HepG2 (cell line): Measurements from ENCODE around the gene NAV3. TPM values are rescaled to one million over a fixed set of nuclear protein-coding genes. Genes with fewer than 3 reads are reported as not detected.

Experiments used
- ATAC-seq: fragments of 200-7000 bp; cut with Tn5 transposase; 3 replicates; pipeline ENCODE4 v1.9.1; 2020; ENCODE audit warnings: mild to moderate bottlenecking, moderate library complexity
- BruUV-seq: library from RNA; stranded (reverse); fragments of 400-500 nt; replicated peaks from 2 replicates; lab custom pipeline; 2021; lab: Mats Ljungman, UMichigan
- CTCF ChIA-PET: fragments of 300-600 bp; formaldehyde crosslinking; extraction: SDS; loops from one replicate; lab custom pipeline; 2021; ENCODE audit warnings: low total read pairs, inconsistent platforms, low intra/inter-chr PET ratio; lab: Yijun Ruan, JAX
- POLR2A ChIA-PET: fragments of 350-600 bp; sonication (Branson Sonifier 250); formaldehyde crosslinking; loops from one replicate; lab custom pipeline; 2020; ENCODE audit warnings: antibody characterized with exemption, inconsistent platforms; lab: Yijun Ruan, JAX
- DNase-seq: peaks from one replicate; pipeline ENCODE4 v3.0.0-alpha.2; 2015; ENCODE audit warnings: low spot score
- FAIRE-seq: peaks from 3 replicates; lab custom pipeline; 2011; peaks lifted over from hg19 to GRCh38; lab: Jason Lieb, UNC
- H2AFZ ChIP-seq: one replicate; pipeline ENCODE4 v1.6.1; 2011; ENCODE audit warnings: low read length, inconsistent platforms
- H3K27ac ChIP-seq: fragments of 300-600 bp; 3 replicates; pipeline ENCODE4 v1.8.0; 2011; ENCODE audit warnings: mixed run types, mild to moderate bottlenecking, mixed read lengths, low read length, inconsistent platforms; ENCODE audit not compliant: insufficient read depth; ENCODE audit errors: extremely low read length
- H3K27me3 ChIP-seq, 2 experiments: fragments of 200-600 bp in 1 of 2; 2 replicates in 1 of 2; 3 replicates in 1 of 2; pipeline versions ENCODE4 v1.6.0 to v1.8.0; 2011; ENCODE audit warnings: low read length in 2 of 2, mild to moderate bottlenecking in 2 of 2, moderate library complexity in 2 of 2, inconsistent platforms in 1 of 2; ENCODE audit not compliant: insufficient read depth in 2 of 2, control insufficient read depth in 1 of 2
- H3K36me3 ChIP-seq, 2 experiments: fragments of 200-600 bp in 1 of 2; replicated peaks in 1 of 2; 2 replicates in 1 of 2; 3 replicates in 1 of 2; pipeline versions ENCODE4 v1.5.1 to v1.8.0; 2011; ENCODE audit warnings: low read length in 2 of 2, inconsistent platforms in 1 of 2; ENCODE audit not compliant: insufficient read depth in 2 of 2, control insufficient read depth in 1 of 2
- H3K4me1 ChIP-seq: 2 replicates; pipeline ENCODE4 v1.5.1; 2012; ENCODE audit warnings: low read length, inconsistent platforms; ENCODE audit not compliant: insufficient read depth
- H3K4me2 ChIP-seq: 2 replicates; pipeline ENCODE4 v1.6.0; 2011; ENCODE audit warnings: low read depth, low read length, inconsistent platforms
- H3K4me3 ChIP-seq, 3 experiments: fragments of 200-600 bp in 1 of 3; sonication (generic), shearing (Covaris generic) in 1 of 3; replicated peaks in 1 of 3; 2 replicates each; pipeline ENCODE4 v1.5.1; 2011 to 2016; ENCODE audit warnings: low read length in 3 of 3, inconsistent platforms in 2 of 3, low read depth in 2 of 3, mild to moderate bottlenecking in 2 of 3, control low read depth in 1 of 3, mixed read lengths in 1 of 3; ENCODE audit not compliant: insufficient read depth in 1 of 3
- H3K79me2 ChIP-seq: one replicate; pipeline ENCODE4 v1.6.1; 2011; ENCODE audit warnings: low read length, inconsistent platforms; ENCODE audit not compliant: insufficient read depth
- H3K9ac ChIP-seq: 2 replicates; pipeline ENCODE4 v1.6.0; 2011; ENCODE audit warnings: mild to moderate bottlenecking, low read depth, low read length, inconsistent platforms; ENCODE audit not compliant: insufficient read depth
- H3K9me3 ChIP-seq: 2 replicates; pipeline ENCODE4 v1.5.1; 2012; ENCODE audit warnings: mild to moderate bottlenecking, low read length
- H4K20me1 ChIP-seq: 2 replicates; pipeline ENCODE4 v1.6.0; 2011; ENCODE audit warnings: inconsistent platforms, mild to moderate bottlenecking, low read length, moderate library complexity; ENCODE audit not compliant: insufficient read depth
- ATF5 ChIP-seq: sonication (generic); formaldehyde crosslinking; IDR thresholded peaks from 2 replicates; pipeline ENCODE4 v1.4.0; 2020; ENCODE audit warnings: mild to moderate bottlenecking, low read depth, missing genetic modification reagents
- MXI1 ChIP-seq: IDR thresholded peaks from 3 replicates; pipeline ENCODE4 v1.6.1; 2012; ENCODE audit warnings: low read depth, low read length, inconsistent platforms, borderline replicate concordance
- PREB ChIP-seq: sonication (generic); formaldehyde crosslinking; IDR thresholded peaks from 2 replicates; pipeline ENCODE4 v1.4.0; 2020; ENCODE audit warnings: missing genetic modification reagents
- SP5 ChIP-seq: IDR thresholded peaks from 2 replicates; pipeline ENCODE4 v1.6.1; 2016; ENCODE audit warnings: low read depth, borderline replicate concordance
- SRF ChIP-seq: IDR thresholded peaks from 2 replicates; pipeline ENCODE4 v1.6.1; 2011; ENCODE audit warnings: mild to moderate bottlenecking, low read depth, low read length, moderate library complexity
- THAP8 ChIP-seq: sonication (generic); formaldehyde crosslinking; IDR thresholded peaks from 2 replicates; pipeline ENCODE4 v1.5.1; 2020; ENCODE audit warnings: missing genetic modification reagents, mild to moderate bottlenecking, borderline replicate concordance
- ZBTB4 ChIP-seq: sonication (generic); formaldehyde crosslinking; IDR thresholded peaks from 2 replicates; pipeline ENCODE4 v1.4.0; 2020; ENCODE audit warnings: missing genetic modification reagents, mild to moderate bottlenecking, borderline replicate concordance
- ZFP36L1 ChIP-seq: sonication (generic); formaldehyde crosslinking; IDR thresholded peaks from 2 replicates; pipeline ENCODE4 v1.8.0; 2022; ENCODE audit warnings: mild to moderate bottlenecking, missing genetic modification reagents, moderate library complexity
- ZNF124 ChIP-seq: sonication (generic); formaldehyde crosslinking; IDR thresholded peaks from 2 replicates; pipeline ENCODE4 v1.4.0; 2020; ENCODE audit warnings: missing genetic modification reagents
- ZNF3 ChIP-seq: IDR thresholded peaks from 2 replicates; pipeline ENCODE4 v1.7.0; 2017; ENCODE audit warnings: inconsistent platforms
- ZNF33A ChIP-seq: sonication (generic); formaldehyde crosslinking; IDR thresholded peaks from 2 replicates; pipeline ENCODE4 v1.5.1; 2020; ENCODE audit warnings: missing genetic modification reagents, mild to moderate bottlenecking, moderate library complexity, borderline replicate concordance
- ZNF556 ChIP-seq: sonication (generic); formaldehyde crosslinking; IDR thresholded peaks from 2 replicates; pipeline ENCODE4 v1.4.0; 2020; ENCODE audit warnings: mild to moderate bottlenecking, missing genetic modification reagents, borderline replicate concordance
- ZNF790 ChIP-seq: sonication (generic); formaldehyde crosslinking; IDR thresholded peaks from 2 replicates; pipeline ENCODE4 v1.8.0; 2022; ENCODE audit warnings: missing genetic modification reagents, mild to moderate bottlenecking, borderline replicate concordance
- WGBS: methylation state at CpG from one replicate; pipeline ENCODE4 v1.1.6; 2017; ENCODE audit warnings: low lambda C conversion rate; 5-methylcytosine and 5-hydroxymethylcytosine counted together
- in situ Hi-C: cut with HindIII; loops from 2 replicates; pipeline ENCODE4 v1.10.0; 2017; ENCODE audit warnings: low pct_unique_long_range_greater_than_20kb; ENCODE audit not compliant: extremely low pct_ligation_motif_present
- intact Hi-C: fragments of 100-400 bp; cut with micrococcal nuclease; formaldehyde crosslinking; loops from one replicate; pipeline ENCODE4 v1.10.0; 2022; ENCODE audit not compliant: unreplicated experiment
- polyA plus RNA-seq, 8 experiments: library from polyadenylated mRNA; depleted of rRNA in 3 of 8; stranded (reverse) in 7 of 8; unstranded in 1 of 8; fragments of >200 nt; fragmentation: Illumina TruSeq in 4 of 8; extraction: Trizol in 4 of 8; gene quantifications; 2 replicates each; pipeline versions ENCODE4 v1.2.1 to v1.2.3, GENCODE V29; 2011 to 2016; ENCODE audit warnings: low read depth in 4 of 8, missing spikeins in 1 of 8, mixed read lengths in 1 of 8; ENCODE audit not compliant: insufficient read depth in 1 of 8
- total RNA-seq, 5 experiments: library from RNA; depleted of rRNA; stranded (reverse); fragments of >200 nt; fragmentation: Illumina TruSeq; extraction: Trizol; gene quantifications; 2 replicates each; pipeline ENCODE4 v1.2.3, GENCODE V29; 2016; ENCODE audit warnings: low read depth in 1 of 5

NAV3 gene
- total and polyA plus RNA-seq, 2 of the 13 experiments (the other 11 are each of a cell fraction or from before 2014, with no cell fraction given), result 0.01 to 0.18 TPM

- no peak for FAIRE-seq
- no peak overlapping the region for H3K9ac ChIP-seq
- intact Hi-C loops, result no loop called here
- no peak for TF ChIP-seq SP5 (CRISPR knock-in tag)
- no peak for TF ChIP-seq ZNF3
- TF ChIP-seq ZNF124 (CRISPR knock-in tag), result no peak
- no peak for TF ChIP-seq ZNF556 (CRISPR knock-in tag)
- TF ChIP-seq ZFP36L1 (CRISPR knock-in tag), result no peak
- TF ChIP-seq ATF5 (CRISPR knock-in tag), result no peak
- no peak for TF ChIP-seq ZNF790
- no peak overlapping the region for H3K27ac ChIP-seq
- ChIA-PET CTCF (no interaction called here), POLR2A (no interaction called here)
- no peaks in the 10 kb centered on the region for H3K36me3 ChIP-seq
- H3K9me3 ChIP-seq, result no peaks in the 10 kb centered on the region
- no peaks in the 10 kb centered on the region for H4K20me1 ChIP-seq
- in situ Hi-C loops, result no loop called here
- no peaks in the 10 kb centered on the region for H3K27me3 ChIP-seq
- H2AFZ ChIP-seq, result no peak overlapping the region
- H3K4me2 ChIP-seq, result no peak overlapping the region
- no peaks in the 10 kb centered on the region for H3K79me2 ChIP-seq
- no peak overlapping the region for H3K4me3 ChIP-seq
- no peaks in the 10 kb centered on the region for H3K4me1 ChIP-seq
- BruUV-seq, result no TSS peak
- ATAC-seq, result no peak
- 31% methylated on average over 6 of the region's 6 CpGs for WGBS
- DNase-seq, result no peak
Measured at GRCh38 chr12:78208092-78208491, 377.4 kb downstream of the NAV3 start.

- H3K4me2 ChIP-seq, result no peak overlapping the region
- WGBS, result 43% methylated on average over 12 of the region's 12 CpGs
- ChIA-PET POLR2A (no interaction called here), CTCF (no interaction called here)
- H4K20me1 ChIP-seq, result no peaks in the 10 kb centered on the region
- no peak overlapping the region for H3K4me3 ChIP-seq
- no peaks in the 10 kb centered on the region for H3K36me3 ChIP-seq
- no peaks in the 10 kb centered on the region for H3K9me3 ChIP-seq
- no peak overlapping the region for H3K9ac ChIP-seq
- no peaks in the 10 kb centered on the region for H3K4me1 ChIP-seq
- H2AFZ ChIP-seq, result no peak overlapping the region
- ATAC-seq (no peak), FAIRE-seq (no peak), DNase-seq (no peak)
- H3K79me2 ChIP-seq, result no peaks in the 10 kb centered on the region
- no peak overlapping the region for H3K27ac ChIP-seq
- in situ Hi-C loops, result no loop called here
- intact Hi-C loops, result no loop called here
- no TSS peak for BruUV-seq
- no peaks in the 10 kb centered on the region for H3K27me3 ChIP-seq
- TF ChIP-seq THAP8 (CRISPR knock-in tag) (no peak), SRF (no peak), ZNF33A (CRISPR knock-in tag) (no peak), PREB (CRISPR knock-in tag) (no peak), MXI1 (no peak), ZBTB4 (CRISPR knock-in tag) (no peak)
Measured at GRCh38 chr12:78209846-78210505, 379.3 kb downstream of the NAV3 start.
